GM21619 (cell line): ENCODE results near the gene ZDHHC11.
"Not testable (repeated sequence)": the region's sequence is repeated elsewhere in the genome, so short reads cannot be mapped to it uniquely, and the experiment has no call there.

ENCODE experiments used
- ATAC-seq: cut with Tn5 transposase; IDR thresholded peaks from one replicate; pipeline ENCODE4 v1.9.1; 2021; ENCODE audit not compliant: unreplicated experiment

ZDHHC11 gene

GRCh38 chr5:763998-764781 lies 86.6 kb downstream of the ZDHHC11 start:
- ATAC-seq, result no peak

DNA sequence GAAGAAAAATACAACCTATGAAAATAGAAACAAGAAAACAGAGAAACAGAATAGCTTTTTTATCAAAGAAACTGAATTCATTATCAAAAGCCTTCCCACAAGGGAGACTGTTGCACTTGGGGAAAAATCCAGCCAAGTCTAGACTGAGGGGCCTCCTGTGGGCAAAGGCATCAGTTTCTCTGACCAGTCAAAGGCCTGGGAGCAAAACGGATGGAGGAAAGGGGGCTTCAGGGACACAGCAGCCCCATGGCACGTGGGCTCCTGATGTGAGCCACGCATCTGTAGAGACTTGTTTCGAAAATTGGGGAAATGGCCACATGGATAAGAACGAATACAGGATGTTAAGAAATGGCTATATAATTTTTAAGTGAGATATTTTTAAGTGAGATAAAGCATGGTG lies 87.4 kb downstream of the ZDHHC11 start:
- no peak for ATAC-seq

DNA sequence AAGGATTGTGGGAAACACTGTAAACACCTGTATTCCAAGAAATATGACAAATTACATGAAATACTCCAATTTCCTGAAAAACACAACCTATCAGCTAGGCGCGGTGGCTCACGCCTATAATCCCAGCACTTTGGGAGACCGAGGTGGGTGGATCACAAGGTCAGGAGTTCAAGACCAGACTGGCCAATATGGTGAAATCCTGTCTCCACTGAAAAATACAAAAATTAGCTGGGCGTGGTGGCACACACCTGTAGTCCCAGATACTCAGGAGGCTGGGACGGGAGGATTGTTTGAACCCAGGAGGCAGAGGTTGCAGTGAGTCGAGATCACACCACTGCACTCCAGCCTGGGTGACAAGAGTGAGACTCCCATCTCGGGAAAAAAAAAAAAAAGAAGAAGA lies 87.8 kb downstream of the ZDHHC11 start:
- not testable (repeated sequence) for ATAC-seq

- no peak for ATAC-seq
Measured at GRCh38 chr5:761854-762710, 88.7 kb downstream of the ZDHHC11 start.

DNA sequence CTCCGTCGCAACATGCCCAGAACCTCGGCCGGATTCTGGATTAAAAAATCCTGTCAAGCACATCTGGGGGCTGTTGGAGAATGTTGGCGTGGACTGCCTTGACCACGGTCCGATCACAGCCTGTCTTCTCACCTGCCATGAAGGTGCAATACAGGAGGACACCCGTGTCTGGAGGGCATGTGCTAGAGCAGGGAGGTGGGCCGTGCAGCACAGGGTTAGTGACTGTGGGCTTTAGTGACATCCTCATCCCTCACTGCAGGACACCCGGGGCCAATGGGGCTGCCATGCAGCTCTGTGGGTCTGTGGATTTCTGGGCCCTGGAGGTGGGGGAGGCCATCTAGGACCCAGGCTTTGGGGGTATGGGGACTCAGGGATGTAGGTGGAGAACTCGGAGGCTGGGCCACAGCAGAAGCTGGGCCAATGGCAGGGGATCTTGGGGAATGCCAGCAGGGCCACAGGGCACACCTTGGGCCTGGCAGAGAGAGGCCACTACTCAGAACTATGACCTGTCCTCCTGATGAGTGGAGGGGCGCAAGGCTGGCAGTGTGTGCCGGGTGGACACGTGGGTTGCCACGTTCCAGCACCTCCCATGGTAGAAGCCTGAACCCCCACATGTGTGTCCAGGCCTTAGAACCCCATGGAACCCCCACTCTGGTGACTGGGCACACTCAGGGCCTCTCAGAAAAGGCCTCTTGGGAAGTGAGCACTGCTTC lies 89.6 kb downstream of the ZDHHC11 start:
- no peak for ATAC-seq

GRCh38 chr5:760363-761058 lies 90.3 kb downstream of the ZDHHC11 start:
- no peak for ATAC-seq

DNA sequence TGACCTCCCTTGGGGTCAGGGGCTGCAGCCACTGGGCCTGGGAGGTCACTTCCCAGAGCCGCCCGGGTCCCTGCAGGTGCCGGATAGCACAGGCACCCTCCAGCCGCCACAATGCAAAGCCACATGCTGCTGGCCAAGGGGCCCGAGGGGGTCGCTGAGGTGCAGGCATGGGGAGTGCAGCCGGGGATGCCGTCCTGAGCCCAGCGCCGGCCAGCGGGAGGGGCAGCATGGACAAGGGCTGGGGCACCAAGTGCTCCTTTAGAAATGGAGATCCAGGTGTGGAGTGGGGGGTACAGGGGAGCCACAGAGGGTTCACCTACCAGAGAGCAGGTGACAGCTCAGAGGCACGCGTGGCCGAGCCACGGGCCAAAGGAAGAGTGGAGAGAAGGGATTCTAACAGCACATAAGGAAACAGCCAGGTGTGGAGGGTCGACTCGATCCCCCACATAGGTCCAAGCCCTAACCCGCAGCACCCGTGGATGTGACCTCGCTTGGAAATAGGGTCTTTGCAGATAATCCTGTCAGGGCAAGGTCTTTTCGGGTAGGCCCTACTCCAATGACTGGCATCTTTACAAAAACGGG lies 90.9 kb downstream of the ZDHHC11 start:
- ATAC-seq, result no peak

- ATAC-seq, result no peak
Measured at GRCh38 chr5:759111-759751, 91.6 kb downstream of the ZDHHC11 start.

DNA sequence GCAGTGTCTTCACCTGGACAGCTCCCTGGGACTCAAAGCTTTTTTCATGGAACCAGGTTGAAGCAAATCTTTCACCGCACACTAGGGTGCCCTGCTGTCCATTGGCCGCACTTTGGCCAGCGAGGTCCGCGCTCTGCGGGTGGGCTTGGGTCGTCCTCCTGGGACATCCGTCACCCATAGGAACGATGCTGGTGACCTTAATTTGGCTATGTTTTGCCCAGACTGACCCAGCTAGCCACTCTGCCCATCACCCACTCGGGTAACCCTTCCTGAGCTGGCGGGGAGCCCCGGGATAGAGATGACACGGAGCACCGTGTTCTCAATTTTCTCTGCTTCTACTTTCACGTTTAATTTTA lies 92.1 kb downstream of the ZDHHC11 start:
- ATAC-seq, result no peak

DNA sequence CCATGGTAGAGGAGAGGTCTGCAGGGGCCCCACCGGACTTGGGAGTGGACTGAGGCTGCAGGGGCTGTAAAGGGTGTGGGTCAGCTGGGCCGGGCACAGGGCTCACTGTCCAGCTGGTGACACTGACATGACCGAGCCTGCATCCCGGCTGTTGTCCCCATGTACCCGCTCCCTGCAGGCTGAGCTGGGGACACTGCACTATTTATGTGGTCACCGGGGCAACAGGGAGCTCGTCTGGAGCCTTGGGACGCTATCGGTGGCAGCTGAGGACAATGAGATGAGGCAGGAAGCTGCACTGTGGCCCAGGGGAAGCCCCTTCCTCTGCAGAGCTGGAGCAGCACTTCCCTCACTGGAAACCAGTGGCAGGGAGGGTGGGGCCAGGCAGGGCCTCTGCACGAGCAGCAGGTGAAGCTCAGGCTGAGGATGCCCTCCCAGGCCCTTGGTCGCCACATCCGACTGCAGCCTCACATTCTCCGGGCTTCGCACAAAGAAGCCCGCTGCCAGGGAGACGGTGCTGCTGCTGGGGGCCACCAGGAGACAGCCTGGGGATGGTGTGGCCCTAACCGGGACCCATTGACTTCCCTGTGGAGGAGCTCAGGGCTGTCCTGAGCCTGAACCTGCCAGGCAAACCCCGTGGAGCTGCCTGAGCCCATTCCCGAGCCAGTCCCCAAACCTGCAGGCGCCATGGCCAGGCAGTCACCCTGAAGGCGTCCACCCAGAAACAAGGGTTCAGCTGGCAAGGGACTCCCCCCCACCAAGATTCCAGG lies 92.7 kb downstream of the ZDHHC11 start:
- ATAC-seq, result no peak

- ATAC-seq, result no peak
Measured at GRCh38 chr5:757346-757930, 93.3 kb downstream of the ZDHHC11 start.

DNA sequence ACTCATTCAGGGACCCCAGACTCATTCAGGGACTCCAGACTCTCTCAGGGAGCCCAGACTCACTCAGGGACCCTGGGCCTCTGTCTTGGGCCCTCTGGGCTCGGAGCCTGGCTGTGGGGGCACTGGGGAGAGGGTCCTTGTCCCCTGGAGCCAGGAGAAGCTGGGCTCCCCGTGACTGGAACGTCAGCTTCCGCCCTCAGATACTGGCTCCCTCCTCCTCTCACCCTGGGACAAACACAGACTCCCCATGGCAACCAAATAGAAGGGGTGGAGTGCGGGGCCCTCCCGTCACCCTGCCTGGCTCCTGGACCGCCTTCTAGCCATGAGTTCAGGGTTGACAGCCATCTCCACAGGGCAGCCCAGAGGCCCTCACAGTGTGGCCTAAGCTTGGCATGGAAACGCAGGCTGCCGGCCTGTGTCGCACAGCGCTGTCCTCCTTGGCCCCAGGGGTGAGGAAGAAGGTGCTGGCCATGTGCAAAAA lies 93.9 kb downstream of the ZDHHC11 start:
- ATAC-seq, result no peak

- no peak for ATAC-seq
Measured at GRCh38 chr5:756171-756570, 94.6 kb downstream of the ZDHHC11 start.

DNA sequence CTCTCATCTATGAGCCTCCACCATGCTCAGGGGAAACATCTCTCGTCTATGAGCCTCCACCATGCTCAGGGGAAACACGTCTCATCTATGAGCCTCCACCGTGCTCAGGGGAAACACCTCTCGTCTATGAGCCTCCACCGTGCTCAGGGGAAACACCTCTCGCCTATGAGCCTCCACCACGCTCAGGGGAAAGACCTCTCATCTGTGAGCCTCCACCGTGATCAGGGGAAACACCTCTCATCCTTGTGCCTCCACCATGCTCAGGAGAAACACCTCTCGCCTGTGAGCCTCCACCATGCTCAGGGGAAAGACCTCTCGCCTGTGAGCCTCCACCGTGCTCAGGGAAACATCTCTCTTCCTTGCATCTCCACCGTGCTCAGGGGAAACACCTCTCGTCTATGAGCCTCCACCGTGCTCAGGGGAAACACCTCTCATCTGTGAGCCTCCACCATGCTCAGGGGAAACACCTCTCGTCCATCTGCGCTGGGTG lies 96.6 kb downstream of the ZDHHC11 start:
- ATAC-seq, result not testable (repeated sequence)

GRCh38 chr5:753567-754142 lies 97.1 kb downstream of the ZDHHC11 start:
- not testable (repeated sequence) for ATAC-seq

GRCh38 chr5:752532-753115 lies 98.2 kb downstream of the ZDHHC11 start:
- not testable (repeated sequence) for ATAC-seq

- ATAC-seq, result not testable (repeated sequence)
Measured at GRCh38 chr5:751992-752391, 98.8 kb downstream of the ZDHHC11 start.

GRCh38 chr5:751496-751895 lies 99.3 kb downstream of the ZDHHC11 start:
- no peak for ATAC-seq
